Measurements from ENCODE around the gene GLRX. TPM values are rescaled to one million over a fixed set of nuclear protein-coding genes. Genes with fewer than 3 reads are reported as not detected.

The GLRX gene, protein sequence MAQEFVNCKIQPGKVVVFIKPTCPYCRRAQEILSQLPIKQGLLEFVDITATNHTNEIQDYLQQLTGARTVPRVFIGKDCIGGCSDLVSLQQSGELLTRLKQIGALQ
- 90.3 and 112 TPM in 2 replicates for total RNA-seq

DNA sequence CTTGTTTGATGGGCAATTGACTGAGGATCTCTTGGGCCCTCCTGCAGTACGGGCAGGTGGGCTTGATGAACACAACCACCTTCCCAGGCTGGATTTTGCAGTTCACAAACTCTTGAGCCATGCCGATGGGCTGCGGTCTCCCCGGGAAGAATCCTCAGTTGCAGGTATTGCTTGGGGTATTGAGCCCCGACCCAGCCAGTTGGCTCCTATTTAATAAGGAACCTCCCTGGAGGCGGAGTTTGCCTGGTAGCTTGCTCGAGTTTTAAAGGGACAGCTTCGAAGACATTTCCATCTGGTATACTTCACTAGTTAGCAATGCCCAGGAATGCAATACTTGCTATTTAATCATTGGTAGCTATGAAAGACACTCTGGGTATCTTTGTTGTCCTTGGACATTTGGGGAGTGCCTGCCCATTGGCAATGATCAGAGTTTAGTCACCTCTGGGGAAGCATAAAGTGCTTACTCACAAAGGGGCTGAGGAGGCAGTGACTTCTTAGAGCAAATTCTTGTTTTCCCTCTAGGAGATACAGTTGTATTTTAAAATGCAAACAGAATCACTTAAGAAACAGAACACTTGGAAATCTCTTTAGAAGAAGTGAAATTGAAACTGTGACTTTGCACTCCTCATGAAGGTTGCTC is at the start of gene GLRX:
TSS of gene GLRX (minus strand) at position 185 of the 640 bp plus-strand sequence. CDS start at position 121, 64 bp downstream.

Other genes starting within 250 kb of the GLRX start
- gene GPR150, start 202.6 kb downstream of the GLRX start, total RNA-seq = 0.20 and 0.37 TPM in 2 replicates
- 2.2 and 2.6 TPM in 2 replicates for gene RFESD, start 175.9 kb downstream of the GLRX start, total RNA-seq
- gene SPATA9, start 139.7 kb downstream of the GLRX start, total RNA-seq = not detected in 2 replicates
- gene RHOBTB3, start 91.4 kb downstream of the GLRX start, total RNA-seq = 71.9 and 77.9 TPM in 2 replicates
- 29.3 and 48.1 TPM in 2 replicates for gene ELL2, start 139.1 kb upstream of the GLRX start, total RNA-seq